ENCODE measurements around the gene PCBP3.

- TF ChIP-seq POLR2AphosphoS5 (IDR thresholded peaks at IDR 0.05; ENCODE audit: low read depth, low read length) (no peak), POLR2A (IDR thresholded peaks at IDR 0.05; ENCODE audit: low read depth, low read length) (no peak)
Observed at GRCh38 chr21:45848805-45849204, 205.3 kb downstream of the PCBP3 start.
